OCI-LY7 (cell line): Measurements from ENCODE around the gene PRR16.

Experiments used
- CTCF ChIP-seq: fragments of 200-600 bp; sonication (generic); conservative IDR thresholded peaks from 2 replicates; pipeline ENCODE4 v1.5.1; 2014; ENCODE audit warnings: mild to moderate bottlenecking, antibody characterized with exemption, low read length, moderate library complexity, mixed read lengths
- EZH2phosphoT487 ChIP-seq: fragments of 200-600 bp; sonication (generic); IDR thresholded peaks from 2 replicates; pipeline ENCODE4 v1.6.1; 2018; ENCODE audit warnings: low read depth, borderline replicate concordance, mild to moderate bottlenecking, mixed run types, antibody characterized with exemption, low read length, moderate library complexity, mixed read lengths

- TF ChIP-seq CTCF, result no peak
- no peak for TF ChIP-seq EZH2phosphoT487
Observed at GRCh38 chr5:120507800-120508463, 43.8 kb downstream of the PRR16 start.
